GM12878 (cell line): ENCODE results near the gene SIM2. TPM values are rescaled to one million over a fixed set of nuclear protein-coding genes. Genes with fewer than 3 reads are reported as not detected.

ENCODE experiments used
- ATAC-seq: fragments of 200-7000 bp; cut with Tn5 transposase; 3 replicates; pipeline ENCODE4 v1.9.1; 2020; ENCODE audit warnings: mild to moderate bottlenecking, moderate library complexity
- BruUV-seq: library from RNA; stranded (reverse); fragments of 400-500 nt; replicated peaks from 2 replicates; lab custom pipeline; 2021; lab: Mats Ljungman, UMichigan
- CTCF ChIA-PET: fragments of 300-600 bp; sonication (Branson Sonifier 250); formaldehyde crosslinking; extraction: SDS; loops from one replicate; lab custom pipeline; 2021; ENCODE audit warnings: inconsistent platforms; lab: Yijun Ruan, JAX
- POLR2A ChIA-PET: fragments of 350-600 bp; formaldehyde crosslinking; extraction: SDS; loops from one replicate; lab custom pipeline; 2021; ENCODE audit warnings: inconsistent platforms; lab: Charles Lee
- RAD21 ChIA-PET: fragments of 300-600 bp; sonication (Branson Sonifier 250); formaldehyde crosslinking; loops from one replicate; lab custom pipeline; 2023; ENCODE audit warnings: antibody characterized with exemption; ENCODE audit not compliant: unreplicated experiment; lab: Charles Lee
- SMC1A ChIA-PET: fragments of 300-600 bp; sonication (Branson Sonifier 250); formaldehyde crosslinking; loops from one replicate; lab custom pipeline; 2023; ENCODE audit not compliant: unreplicated experiment, uncharacterized antibody; lab: Charles Lee
- DNase-seq: peaks from one replicate; pipeline ENCODE4 v3.0.0-alpha.2; 2011; ENCODE audit warnings: low read depth, low spot score
- FAIRE-seq: peaks from 3 replicates; lab custom pipeline; 2011; peaks lifted over from hg19 to GRCh38; lab: Jason Lieb, UNC
- H2AFZ ChIP-seq: 2 replicates; pipeline ENCODE4 v1.6.0; 2011; ENCODE audit warnings: low read depth, low read length, control low read depth; ENCODE audit not compliant: control insufficient read depth
- H3K27ac ChIP-seq: 2 replicates; pipeline ENCODE4 v1.5.1; 2011; ENCODE audit warnings: control low read depth; ENCODE audit not compliant: control insufficient read depth, insufficient read depth
- H3K27me3 ChIP-seq, 2 experiments: replicated peaks in 1 of 2; 2 replicates each; pipeline versions ENCODE4 v1.6.0 to v1.6.1; 2011; ENCODE audit warnings: low read length in 1 of 2; ENCODE audit not compliant: control insufficient read depth in 2 of 2, insufficient read depth in 2 of 2
- H3K36me3 ChIP-seq, 2 experiments: 2 replicates each; pipeline ENCODE4 v1.5.1; 2011; ENCODE audit warnings: low read length in 1 of 2; ENCODE audit not compliant: control insufficient read depth in 2 of 2, insufficient read depth in 2 of 2
- H3K4me1 ChIP-seq: 2 replicates; pipeline ENCODE4 v1.6.1; 2011; ENCODE audit warnings: mild to moderate bottlenecking, low read length, moderate library complexity, mixed read lengths; ENCODE audit not compliant: control insufficient read depth, insufficient read depth
- H3K4me2 ChIP-seq: 2 replicates; pipeline ENCODE4 v1.6.0; 2011; ENCODE audit warnings: control low read depth; ENCODE audit not compliant: control insufficient read depth, insufficient read depth
- H3K4me3 ChIP-seq: fragments of 200-600 bp; sonication (generic); 2 replicates; pipeline ENCODE4 v1.5.1; 2016
- H3K79me2 ChIP-seq: 2 replicates; pipeline ENCODE4 v1.6.0; 2011; ENCODE audit warnings: low read length; ENCODE audit not compliant: control insufficient read depth, insufficient read depth
- H3K9ac ChIP-seq: 2 replicates; pipeline ENCODE4 v1.8.0; 2011; ENCODE audit warnings: low read length, control low read depth, mixed read lengths; ENCODE audit not compliant: control insufficient read depth, insufficient read depth
- H3K9me3 ChIP-seq: replicated peaks from 3 replicates; pipeline ENCODE4 v1.5.1; 2011; ENCODE audit warnings: mild to moderate bottlenecking, low read length; ENCODE audit not compliant: control insufficient read depth, insufficient read depth
- H4K20me1 ChIP-seq: 2 replicates; pipeline ENCODE4 v1.6.0; 2011; ENCODE audit not compliant: control insufficient read depth, insufficient read depth
- BRCA1 ChIP-seq: IDR thresholded peaks from 2 replicates; pipeline ENCODE4 v1.6.1; 2011; ENCODE audit warnings: low read depth, low read length, improper control_type of control experiment
- IRF5 ChIP-seq: fragments of 450-650 bp; IDR thresholded peaks from 2 replicates; pipeline ENCODE4 v1.6.1; 2017; ENCODE audit warnings: borderline replicate concordance
- MLLT1 ChIP-seq: fragments of 450-650 bp; IDR thresholded peaks from 2 replicates; pipeline ENCODE4 v1.6.1; 2016; ENCODE audit warnings: mild to moderate bottlenecking
- MTA3 ChIP-seq: IDR thresholded peaks from 2 replicates; pipeline ENCODE4 v1.6.1; 2012; ENCODE audit warnings: low read length, inconsistent platforms, borderline replicate concordance
- MYB ChIP-seq: fragments of 150-350 bp; IDR thresholded peaks from 2 replicates; pipeline ENCODE4 v1.6.1; 2014; ENCODE audit warnings: mild to moderate bottlenecking, low read depth, low read length, borderline replicate concordance
- MYC ChIP-seq: IDR thresholded peaks from 2 replicates; pipeline ENCODE4 v1.6.1; 2011; ENCODE audit warnings: mild to moderate bottlenecking, low read length, moderate library complexity, inconsistent platforms; ENCODE audit not compliant: insufficient read depth, insufficient replicate concordance, insufficient read length, severe bottlenecking
- NBN ChIP-seq: fragments of 450-650 bp; IDR thresholded peaks from 2 replicates; pipeline ENCODE4 v1.6.1; 2016
- TCF3 ChIP-seq: IDR thresholded peaks from 2 replicates; pipeline ENCODE4 v1.6.1; 2012; ENCODE audit warnings: low read depth, mild to moderate bottlenecking, low read length, borderline replicate concordance; ENCODE audit not compliant: insufficient read depth
- YBX1 ChIP-seq: fragments of 450-650 bp; IDR thresholded peaks from 2 replicates; pipeline ENCODE4 v1.6.1; 2016; ENCODE audit warnings: antibody characterized with exemption
- ZNF384 ChIP-seq: IDR thresholded peaks from 2 replicates; pipeline ENCODE4 v1.6.1; 2012; ENCODE audit warnings: low read depth, mild to moderate bottlenecking, low read length, improper control_type of control experiment, borderline replicate concordance
- ZZZ3 ChIP-seq: IDR thresholded peaks from 2 replicates; pipeline ENCODE4 v1.6.1; 2011; ENCODE audit warnings: low read depth; ENCODE audit not compliant: control insufficient read depth, insufficient read length
- WGBS: methylation state at CpG from one replicate; pipeline ENCODE4 v1.1.6; 2016; ENCODE audit warnings: low lambda C conversion rate; ENCODE audit not compliant: insufficient replicate concordance, insufficient coverage; ENCODE audit errors: missing lambda C conversion rate; 5-methylcytosine and 5-hydroxymethylcytosine counted together
- in situ Hi-C: fragments of 300-500 bp; cut with MboI; formaldehyde crosslinking; loops from 9 replicates; pipeline ENCODE4 v1.14.3; 2018; ENCODE audit warnings: mixed read lengths
- intact Hi-C: fragments of 100-400 bp; cut with micrococcal nuclease; formaldehyde crosslinking; loops from one replicate; pipeline ENCODE4 v1.14.2; 2022; ENCODE audit not compliant: unreplicated experiment
- polyA plus RNA-seq, 11 experiments: library from polyadenylated mRNA; depleted of rRNA in 4 of 11; unstranded in 6 of 11; stranded (reverse) in 5 of 11; fragments of >200 nt; fragmentation: Nextera tagmentation in 4 of 11; fragmentation: Illumina TruSeq in 1 of 11; extraction: Ambion mirVana in 4 of 11; extraction: Trizol in 1 of 11; gene quantifications; 1 replicate in 1 of 11; 2 replicates in 10 of 11; pipeline versions ENCODE4 v1.2.1 to v1.2.3, GENCODE V29; 2011 to 2016; ENCODE audit warnings: inconsistent platforms in 2 of 11, missing spikeins in 2 of 11, low read depth in 1 of 11
- total RNA-seq, 4 experiments: library from RNA; depleted of rRNA in 3 of 4; stranded (reverse); fragments of >200 nt in 3 of 4; fragmentation: Illumina TruSeq in 1 of 4; extraction: Trizol in 1 of 4; gene quantifications; 2 replicates each; pipeline versions ENCODE4 v1.2.1 to v1.2.3, GENCODE V29; 2013 to 2021

SIM2 gene
- total and polyA plus RNA-seq, 10 of the 15 experiments (the other 5 are each of a cell fraction or from before 2014, with no cell fraction given) = 0.02 to 0.15 (median 0.05) TPM; not detected in 7

DNA sequence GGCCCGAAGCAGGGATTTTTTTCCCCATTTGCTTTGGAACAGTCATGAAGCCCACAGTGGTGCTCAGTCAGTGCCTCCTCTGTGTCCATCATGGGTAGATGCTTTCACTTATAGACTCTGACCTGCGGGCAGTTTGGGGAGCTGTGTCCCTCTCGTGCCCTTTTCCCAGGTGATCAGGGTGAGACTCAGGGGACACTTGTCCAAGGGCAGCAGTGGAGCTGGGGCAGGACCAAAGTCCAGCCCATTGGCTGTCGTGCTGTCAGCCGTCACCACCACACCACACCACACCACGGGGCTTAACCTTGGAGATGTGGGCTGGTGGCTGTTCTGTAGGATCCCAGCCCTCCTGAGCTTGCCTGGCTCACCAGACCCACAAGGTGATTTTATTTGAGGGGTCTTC is 34.9 kb downstream of the SIM2 start:
- no peaks in the 10 kb centered on the region for H3K9me3 ChIP-seq
- FAIRE-seq = no peak
- SMC1A ChIA-PET = no interaction called here

More for the DNA sequence above, 34.9 kb downstream of the SIM2 start:
- RAD21 ChIA-PET = no interaction called here
- Histone ChIP-seq H3K27ac (no peak overlapping the region), H2AFZ (no peak overlapping the region), H3K27me3 (no peaks in the 10 kb centered on the region; a peak in 2 of 4 replicates), H3K4me1 (no peaks in the 10 kb centered on the region), H4K20me1 (no peaks in the 10 kb centered on the region), H3K9ac (no peak overlapping the region), H3K36me3 (no peaks in the 10 kb centered on the region), H3K4me2 (no peak overlapping the region), H3K4me3 (no peak overlapping the region), H3K79me2 (no peaks in the 10 kb centered on the region)
- TF ChIP-seq ZZZ3 (no peak), MLLT1 (no peak), ZNF384 (no peak), TCF3 (no peak), MYB (no peak), MTA3 (no peak), IRF5 (no peak), YBX1 (no peak), NBN (no peak), MYC (no peak), BRCA1 (no peak)
- 34% methylated on average over 6 of the region's 6 CpGs for WGBS
- DNase-seq (no peak), ATAC-seq (no peak)
- BruUV-seq = no TSS peak
- in situ Hi-C loops (no loop called here), intact Hi-C loops (no loop called here)
- POLR2A ChIA-PET = interaction anchor here (0.7 kb wide), 1 partner anchor 29 kb away, joined by 5 read pairs; no protein-coding TSS in a partner anchor
- CTCF ChIA-PET = no interaction called here
